Measurements from ENCODE around the gene SOHLH1. TPM values are rescaled to one million over a fixed set of nuclear protein-coding genes. Genes with fewer than 3 reads are reported as not detected.

SOHLH1 gene
- total and polyA plus RNA-seq, 2 of the 4 experiments (the other 2 are of a cell fraction), result not detected

DNA sequence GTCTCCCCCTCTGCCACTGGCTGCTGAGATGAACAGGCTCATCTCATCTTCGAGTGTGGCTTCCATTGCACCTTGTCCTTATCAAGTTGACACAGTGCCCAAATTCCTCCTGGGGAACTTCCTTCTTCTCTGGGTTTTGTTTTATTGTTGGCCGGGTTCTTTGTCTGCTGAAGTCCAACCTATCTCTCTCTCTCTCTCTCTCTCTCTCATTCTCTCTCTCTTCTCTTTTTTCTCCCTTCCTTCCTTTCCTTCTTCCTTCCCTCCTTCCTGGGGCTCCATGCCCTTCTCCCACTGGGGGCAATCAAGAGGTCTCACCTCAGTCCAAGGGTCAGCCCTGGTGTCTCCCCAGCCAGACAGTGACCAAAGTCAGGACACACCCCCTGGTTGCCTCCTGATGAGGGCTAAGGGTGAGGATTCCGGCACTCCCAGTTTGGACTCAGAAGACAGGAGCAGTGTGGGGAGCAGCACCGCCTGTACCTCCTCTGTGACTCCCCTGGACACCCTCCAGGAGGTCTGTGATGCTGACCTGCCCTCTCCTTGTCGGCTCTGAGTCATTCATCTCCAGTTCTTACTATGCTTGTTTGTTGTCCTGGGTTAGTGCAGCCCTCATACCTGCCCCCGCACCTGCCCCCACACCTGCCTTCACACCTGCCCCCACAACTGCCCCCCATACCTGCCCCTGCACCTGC lies 33.4 kb upstream of the SOHLH1 start:
- Histone ChIP-seq H3K79me1 (ENCODE audit: low read depth in 1 of 2, low read length in 2 of 2) (no peaks in the 10 kb centered on the region), H3K27me3 (ENCODE audit: control insufficient read depth, insufficient read depth, low read length) (peaks cover 16% of the 10 kb centered on the region), H3K4me1 (ENCODE audit: control insufficient read depth, insufficient read depth, low read length) (no peaks in the 10 kb centered on the region), H2BK120ac (ENCODE audit: low read depth, low read length) (no peak overlapping the region), H2BK15ac (ENCODE audit: low read depth, low read length) (no peak overlapping the region), H3K9ac (ENCODE audit: low read depth, low read length) (no peak overlapping the region), H3K14ac (replicated peaks; ENCODE audit: low read depth, low read length) (no peak overlapping the region), H2AK5ac (ENCODE audit: low read depth, low read length) (no peak overlapping the region), H3K27ac (ENCODE audit: insufficient read depth, low read length) (no peak overlapping the region), H3K56ac (ENCODE audit: extremely low read depth, insufficient read depth, low read length) (no peak overlapping the region), H3K9me3 (ENCODE audit: control insufficient read depth, insufficient read depth, low read length) (peaks cover 6% of the 10 kb centered on the region; the same call in 1 of the 2 replicates), H2AK9ac (replicated peaks; ENCODE audit: low read depth, low read length, poor library complexity) (no peak overlapping the region), H3K18ac (ENCODE audit: low read depth, low read length) (no peak overlapping the region), H3K4ac (ENCODE audit: low read depth, low read length) (no peak overlapping the region), H2BK5ac (ENCODE audit: low read depth, low read length, poor library complexity, severe bottlenecking) (no peak overlapping the region), H4K5ac (ENCODE audit: low read depth, low read length) (no peak overlapping the region), H3K4me3 (ENCODE audit: insufficient read depth, low read depth, low read length) (no peak overlapping the region), H4K8ac (ENCODE audit: low read depth in 2 of 2, low read length in 2 of 2) (no peak overlapping the region), H2BK20ac (ENCODE audit: low read depth, low read length) (no peak overlapping the region), H4K91ac (ENCODE audit: insufficient read depth, low read depth, low read length) (no peak overlapping the region), H4K20me1 (ENCODE audit: insufficient read depth, low read length) (no peaks in the 10 kb centered on the region; the same call in 1 of the 2 replicates), H3K36me3 (ENCODE audit: control insufficient read depth, insufficient read depth, low read length) (no peaks in the 10 kb centered on the region), H3K4me2 (ENCODE audit: low read depth, low read length) (no peak overlapping the region), H2AFZ (replicated peaks; ENCODE audit: low read length, poor library complexity) (no peak overlapping the region), H3K23ac (ENCODE audit: low read depth, low read length) (no peak overlapping the region), H3K9me1 (ENCODE audit: insufficient read depth, low read length) (no peaks in the 10 kb centered on the region)
- CTCF ChIA-PET, result no interaction called here
- WGBS, 2 experiments (ENCODE audit: extremely low coverage in 2 of 2, insufficient read length in 1 of 2), result 67% methylated on average over 3 of the region's 6 CpGs; no CpG with 5 or more reads in 1 of the 2 experiments
- POLR2A ChIA-PET (ENCODE audit: unreplicated experiment), result no interaction called here
- TF ChIP-seq CEBPB (IDR thresholded peaks at IDR 0.05; ENCODE audit: low read depth, low read length), result no peak
- TF ChIP-seq SMC3 (IDR thresholded peaks at IDR 0.05; ENCODE audit: low read depth, low read length), result no peak
- no peak for TF ChIP-seq BHLHE40 (IDR thresholded peaks at IDR 0.05; ENCODE audit: low read depth, low read length)
- no peak for TF ChIP-seq POLR2A (IDR thresholded peaks at IDR 0.05; ENCODE audit: low read depth, low read length)
- no peak for TF ChIP-seq MAFK (IDR thresholded peaks at IDR 0.05; ENCODE audit: low read depth, low read length)
- TF ChIP-seq MAZ (IDR thresholded peaks at IDR 0.05; ENCODE audit: borderline replicate concordance, low read depth, low read length), result no peak
- no peak for TF ChIP-seq NFE2L2 (IDR thresholded peaks at IDR 0.05; ENCODE audit: low read depth, low read length)
- no peak for TF ChIP-seq RAD21 (IDR thresholded peaks at IDR 0.05; ENCODE audit: low read length)
- TF ChIP-seq, protein P1, sequence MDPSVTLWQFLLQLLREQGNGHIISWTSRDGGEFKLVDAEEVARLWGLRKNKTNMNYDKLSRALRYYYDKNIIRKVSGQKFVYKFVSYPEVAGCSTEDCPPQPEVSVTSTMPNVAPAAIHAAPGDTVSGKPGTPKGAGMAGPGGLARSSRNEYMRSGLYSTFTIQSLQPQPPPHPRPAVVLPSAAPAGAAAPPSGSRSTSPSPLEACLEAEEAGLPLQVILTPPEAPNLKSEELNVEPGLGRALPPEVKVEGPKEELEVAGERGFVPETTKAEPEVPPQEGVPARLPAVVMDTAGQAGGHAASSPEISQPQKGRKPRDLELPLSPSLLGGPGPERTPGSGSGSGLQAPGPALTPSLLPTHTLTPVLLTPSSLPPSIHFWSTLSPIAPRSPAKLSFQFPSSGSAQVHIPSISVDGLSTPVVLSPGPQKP (IDR thresholded peaks at IDR 0.05; ENCODE audit: borderline replicate concordance, low read depth, low read length), result no peak
- intact Hi-C loops (cut with micrococcal nuclease), result no loop called here
- dilution Hi-C loops (cut with HindIII; ENCODE audit: low sequenced_read_pairs, unreplicated experiment), result no loop called here
- no TSS peak for BruUV-seq (replicated peaks)
- ATAC-seq (ENCODE audit: low read depth) (no peak), DNase-seq (no peak)
- in situ Hi-C loops (cut with MboI; ENCODE audit: low sequenced_read_pairs), result no loop called here
